ENCODE measurements around the gene LSM5. TPM values are rescaled to one million over a fixed set of nuclear protein-coding genes. Genes with fewer than 3 reads are reported as not detected.
A peak's percentile ranks its signal among the peaks of the same experiment; 100 is the strongest.

LSM5 gene
- total and polyA plus RNA-seq, 9 of the 15 experiments (the other 6 are each of a cell fraction or from before 2014, with no cell fraction given): 36.3 to 620 (median 186) TPM

DNA sequence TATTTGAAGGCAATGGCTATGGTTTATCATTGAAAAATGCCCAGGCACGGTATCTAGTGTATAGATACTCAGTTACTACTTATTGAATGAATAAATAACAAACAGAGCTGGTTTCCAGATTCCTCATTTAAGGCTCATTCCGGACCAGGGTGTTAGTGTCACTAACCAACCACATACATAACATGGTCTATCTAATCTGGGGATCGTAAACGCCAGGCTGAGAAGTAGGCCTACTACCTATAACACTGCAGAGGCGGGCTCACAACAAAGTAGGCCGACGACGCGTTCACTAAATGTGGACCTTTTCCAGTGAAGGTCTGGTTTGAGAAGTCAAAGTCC is 423 bp downstream of the LSM5 start (continued):
- TF ChIP-seq, protein P1, sequence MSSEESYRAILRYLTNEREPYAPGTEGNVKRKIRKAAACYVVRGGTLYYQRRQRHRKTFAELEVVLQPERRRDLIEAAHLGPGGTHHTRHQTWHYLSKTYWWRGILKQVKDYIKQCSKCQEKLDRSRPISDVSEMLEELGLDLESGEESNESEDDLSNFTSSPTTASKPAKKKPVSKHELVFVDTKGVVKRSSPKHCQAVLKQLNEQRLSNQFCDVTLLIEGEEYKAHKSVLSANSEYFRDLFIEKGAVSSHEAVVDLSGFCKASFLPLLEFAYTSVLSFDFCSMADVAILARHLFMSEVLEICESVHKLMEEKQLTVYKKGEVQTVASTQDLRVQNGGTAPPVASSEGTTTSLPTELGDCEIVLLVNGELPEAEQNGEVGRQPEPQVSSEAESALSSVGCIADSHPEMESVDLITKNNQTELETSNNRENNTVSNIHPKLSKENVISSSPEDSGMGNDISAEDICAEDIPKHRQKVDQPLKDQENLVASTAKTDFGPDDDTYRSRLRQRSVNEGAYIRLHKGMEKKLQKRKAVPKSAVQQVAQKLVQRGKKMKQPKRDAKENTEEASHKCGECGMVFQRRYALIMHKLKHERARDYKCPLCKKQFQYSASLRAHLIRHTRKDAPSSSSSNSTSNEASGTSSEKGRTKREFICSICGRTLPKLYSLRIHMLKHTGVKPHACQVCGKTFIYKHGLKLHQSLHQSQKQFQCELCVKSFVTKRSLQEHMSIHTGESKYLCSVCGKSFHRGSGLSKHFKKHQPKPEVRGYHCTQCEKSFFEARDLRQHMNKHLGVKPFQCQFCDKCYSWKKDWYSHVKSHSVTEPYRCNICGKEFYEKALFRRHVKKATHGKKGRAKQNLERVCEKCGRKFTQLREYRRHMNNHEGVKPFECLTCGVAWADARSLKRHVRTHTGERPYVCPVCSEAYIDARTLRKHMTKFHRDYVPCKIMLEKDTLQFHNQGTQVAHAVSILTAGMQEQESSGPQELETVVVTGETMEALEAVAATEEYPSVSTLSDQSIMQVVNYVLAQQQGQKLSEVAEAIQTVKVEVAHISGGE (CRISPR knock-in tag; IDR thresholded peaks at IDR 0.05): no peak
- TF ChIP-seq EHMT2 (IDR thresholded peaks at IDR 0.05) (no peak), SAFB (IDR thresholded peaks at IDR 0.05; ENCODE audit: borderline replicate concordance, low read depth, low read length) (no peak)

DNA sequence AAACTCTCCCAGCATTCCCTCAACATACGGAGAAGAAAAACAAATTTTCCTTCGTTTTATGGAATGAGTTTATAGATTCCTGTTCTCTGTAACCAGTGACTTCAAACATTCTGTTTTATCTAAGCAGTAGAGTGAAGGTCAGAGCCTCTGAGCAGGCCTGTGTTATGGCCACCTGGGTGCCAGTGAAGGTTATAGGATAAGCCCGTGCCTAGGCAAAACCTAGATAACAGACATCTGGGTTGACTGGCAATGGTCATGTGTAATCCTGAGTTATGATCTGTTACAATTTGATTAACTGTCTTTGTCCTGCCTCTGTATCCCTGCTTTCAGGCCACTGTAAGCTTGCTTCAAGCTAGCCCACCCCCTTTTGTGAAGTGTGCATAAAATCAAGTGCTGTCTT is 8.3 kb downstream of the LSM5 start:
- no peak for DNase-seq (ENCODE audit: extremely low read depth in 1 of 4, low spot score in 3 of 4)

More for the DNA sequence above, 8.3 kb downstream of the LSM5 start:
- H3K4me3 ChIP-seq: no peak overlapping the region
- 0 out of 2 replicates have a peak, but pooled peaks cover 3% of the 10 kb centered on the region for H4K20me1 ChIP-seq (replicated peaks; ENCODE audit: control insufficient read depth, insufficient read depth, low read length)
- peaks cover 12% of the 10 kb centered on the region; the same call in 2 of the 3 replicates for H3K36me3 ChIP-seq (ENCODE audit: control insufficient read depth, insufficient read depth, low read length)
- intact Hi-C loops (cut with micrococcal nuclease): no loop called here
- in situ Hi-C loops (cut with MboI): no loop called here
- peak; percentile 68 for ATAC-seq
- no peaks in the 10 kb centered on the region for H3K9me1 ChIP-seq (ENCODE audit: control insufficient read depth, insufficient read depth, low read length)
- CTCF ChIA-PET (ENCODE audit: low intra/inter-chr PET ratio): no interaction called here
- POLR2A ChIA-PET: interaction anchor here (1.7 kb wide), 1 partner anchor 8 kb away, joined by 5 read pairs; the partner anchor contains the start of gene LSM5
- no peak overlapping the region for H3K9ac ChIP-seq (ENCODE audit: insufficient read depth in 1 of 2, low read depth in 2 of 2, low read length in 2 of 2)
- H3K27me3 ChIP-seq (ENCODE audit: control insufficient read depth in 2 of 2, insufficient read depth in 2 of 2, low read length in 2 of 2): no peaks in the 10 kb centered on the region
- peak; percentile 40 for FAIRE-seq
- H3K27ac ChIP-seq (ENCODE audit: extremely low read depth, low read depth, low read length): peak overlapping the region; percentile 26; the same call in 2 of the 3 replicates
- peak overlapping the region; percentile 71 for H2AFZ ChIP-seq (ENCODE audit: low read depth, low read length)
- H3K4me1 ChIP-seq (replicated peaks in 1 of 2; ENCODE audit: control insufficient read depth in 2 of 2, insufficient read depth in 2 of 2, low read length in 2 of 2): no peaks in the 10 kb centered on the region; a peak in 2 of 5 replicates
- TF ChIP-seq FOXA1 (IDR thresholded peaks at IDR 0.05; ENCODE audit: borderline replicate concordance) (no peak), CBFA2T3 (IDR thresholded peaks at IDR 0.05) (peak; percentile 42; the same call in 1 of the 2 replicates)
- H3K4me2 ChIP-seq (ENCODE audit: insufficient read depth, low read length): no peak overlapping the region; the same call in 1 of the 2 replicates
- H3K79me2 ChIP-seq (ENCODE audit: control insufficient read depth, insufficient read depth, low read length): no peaks in the 10 kb centered on the region
- 18% methylated on average over 3 of the region's 3 CpGs for WGBS (ENCODE audit: insufficient coverage, low coverage, missing lambda C conversion rate)
- H3K9me3 ChIP-seq (replicated peaks; ENCODE audit: control insufficient read depth, insufficient read depth, low read depth, low read length): no peaks in the 10 kb centered on the region
- no TSS peak for BruUV-seq (replicated peaks)

All from K562 (cell line).